Lower leg skin (tissue), 3 donors: ENCODE measurements around the gene ADAM8.

Experiments
- POLR2A ChIP-seq, 2 donors: fragments of 450-650 bp; IDR thresholded peaks; one replicate each; pipeline ENCODE4 v1.6.1; 2016 to 2017; ENCODE audit warnings: antibody characterized with exemption in 2 of 2, mild to moderate bottlenecking in 1 of 2, moderate library complexity in 1 of 2
- TF ChIP-seq, protein P1 (sequence below), 3 donors: fragments of 450-650 bp; IDR thresholded peaks; one replicate each; pipeline ENCODE4 v1.5.1; 2016; ENCODE audit warnings: antibody characterized with exemption in 3 of 3, mild to moderate bottlenecking in 3 of 3, moderate library complexity in 2 of 3

- TF ChIP-seq, protein P1, sequence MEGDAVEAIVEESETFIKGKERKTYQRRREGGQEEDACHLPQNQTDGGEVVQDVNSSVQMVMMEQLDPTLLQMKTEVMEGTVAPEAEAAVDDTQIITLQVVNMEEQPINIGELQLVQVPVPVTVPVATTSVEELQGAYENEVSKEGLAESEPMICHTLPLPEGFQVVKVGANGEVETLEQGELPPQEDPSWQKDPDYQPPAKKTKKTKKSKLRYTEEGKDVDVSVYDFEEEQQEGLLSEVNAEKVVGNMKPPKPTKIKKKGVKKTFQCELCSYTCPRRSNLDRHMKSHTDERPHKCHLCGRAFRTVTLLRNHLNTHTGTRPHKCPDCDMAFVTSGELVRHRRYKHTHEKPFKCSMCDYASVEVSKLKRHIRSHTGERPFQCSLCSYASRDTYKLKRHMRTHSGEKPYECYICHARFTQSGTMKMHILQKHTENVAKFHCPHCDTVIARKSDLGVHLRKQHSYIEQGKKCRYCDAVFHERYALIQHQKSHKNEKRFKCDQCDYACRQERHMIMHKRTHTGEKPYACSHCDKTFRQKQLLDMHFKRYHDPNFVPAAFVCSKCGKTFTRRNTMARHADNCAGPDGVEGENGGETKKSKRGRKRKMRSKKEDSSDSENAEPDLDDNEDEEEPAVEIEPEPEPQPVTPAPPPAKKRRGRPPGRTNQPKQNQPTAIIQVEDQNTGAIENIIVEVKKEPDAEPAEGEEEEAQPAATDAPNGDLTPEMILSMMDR (IDR thresholded peaks at IDR 0.05): no peak
- TF ChIP-seq POLR2A (IDR thresholded peaks at IDR 0.05): no peak
These were observed 17.7 kb downstream of the ADAM8 start for GRCh38 chr10:133258818-133259601.
